Measurements from ENCODE around the gene AKAP8L. TPM values are rescaled to one million over a fixed set of nuclear protein-coding genes. Genes with fewer than 3 reads are reported as not detected.
A peak's percentile ranks its signal among the peaks of the same experiment; 100 is the strongest.

Gene AKAP8L
- total and polyA plus RNA-seq, 2 donors (not counting 1 experiment from before 2014, with no cell fraction given) = 184 to 211 TPM

DNA sequence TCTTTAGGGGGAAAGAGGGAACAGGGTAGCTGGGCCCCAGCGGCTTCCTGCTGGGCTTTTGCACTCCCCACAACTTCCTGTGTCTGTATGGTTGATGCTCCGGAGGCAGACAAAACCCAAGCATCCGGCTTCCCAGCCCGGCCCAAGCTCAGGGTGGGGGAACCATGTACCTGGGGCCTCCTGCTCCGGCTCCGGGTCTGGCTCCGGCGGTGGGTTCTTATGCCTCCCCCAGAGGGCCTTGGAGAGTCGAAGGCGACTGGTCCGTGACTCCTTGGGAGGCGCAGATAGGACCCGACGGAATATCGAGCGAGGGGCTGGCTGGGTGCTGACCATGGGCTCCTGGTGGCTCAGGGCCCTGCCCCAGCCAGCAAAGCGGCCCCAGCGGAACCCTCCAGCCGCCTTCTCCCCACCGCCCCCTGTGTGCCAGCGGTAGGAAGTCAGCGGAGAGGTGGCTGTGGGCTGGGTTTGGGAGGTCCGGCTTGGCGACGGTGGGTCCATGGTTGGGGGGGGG lies 45.1 kb upstream of the AKAP8L start:
- Histone ChIP-seq H3K4me3 (ENCODE audit: control extremely low read depth in 1 of 5, extremely low read depth in 1 of 5, insufficient read depth in 1 of 5, low read depth in 2 of 5, low read length in 4 of 5) (peak overlapping the region; percentile 67 to 91 (median 81)), H4K20me1 (ENCODE audit: control insufficient read depth, insufficient read depth, low read length, poor library complexity, severe bottlenecking) (peaks cover 28% of the 10 kb centered on the region), H3K9me3 (ENCODE audit: control extremely low read depth in 1 of 3, control insufficient read depth in 2 of 3, insufficient read depth in 1 of 3, low read length in 2 of 3) (no peaks in the 10 kb centered on the region), H3K27me3 (replicated peaks in 1 of 4; ENCODE audit: control extremely low read depth in 1 of 4, control insufficient read depth in 3 of 4, insufficient read depth in 4 of 4, low read length in 3 of 4) (peaks cover 0 to 5% (median 3%) of the 10 kb centered on the region in 4 experiments), H3K4me2 (replicated peaks; ENCODE audit: low read depth, low read length, poor library complexity, severe bottlenecking) (peak overlapping the region; percentile 84), H3K9ac (ENCODE audit: low read length) (peak overlapping the region; percentile 92), H2AFZ (ENCODE audit: insufficient read depth, low read depth, low read length, poor library complexity, severe bottlenecking) (peak overlapping the region; percentile 81), H3K79me2 (ENCODE audit: control insufficient read depth, insufficient read depth, low read length) (peaks cover 62% of the 10 kb centered on the region), H3K27ac (ENCODE audit: low read length in 2 of 2) (peak overlapping the region; percentile 65 to 95), H3K4me1 (ENCODE audit: control insufficient read depth in 2 of 2, insufficient read depth in 2 of 2, low read length in 2 of 2) (peaks cover 29 to 48% of the 10 kb centered on the region in 2 donors), H3K36me3 (replicated peaks in 1 of 2; ENCODE audit: control extremely low read depth in 1 of 2, control insufficient read depth in 1 of 2, extremely low read depth in 1 of 2, insufficient read depth in 2 of 2, low read length in 1 of 2) (peaks cover 6 to 29% of the 10 kb centered on the region in 2 experiments)
- WGBS (ENCODE audit: insufficient coverage) = under 1% methylated on average over 15 of the region's 25 CpGs
- POLR2A ChIA-PET = interaction anchor here (1.0 kb wide), 1 partner anchor 31 kb away, joined by 3 read pairs; no protein-coding TSS in a partner anchor
- peak overlapping the region; percentile 94 for H3K27ac Mint-ChIP-seq
- ATAC-seq (ENCODE audit: low read depth) = peak; percentile 84
- peak; percentile 77 for DNase-seq
- intact Hi-C loops (cut with micrococcal nuclease) = loop anchor here (1.0 to 2.0 kb wide), 4 partner anchors 13 to 92 kb away; no protein-coding TSS in a partner anchor
- peaks cover 41% of the 10 kb centered on the region for H3K4me1 Mint-ChIP-seq
- CTCF ChIA-PET = interaction anchor here (1.1 to 2.7 kb wide), 6 partner anchors 12 to 91 kb away, joined by 3 to 13 read pairs (median 6); partner anchors contain the start of gene AKAP8L
- peak overlapping the region; percentile 95 for H3K4me3 Mint-ChIP-seq
- H3K27me3 Mint-ChIP-seq = peaks cover 5% of the 10 kb centered on the region
- H3K9me3 Mint-ChIP-seq (ENCODE audit: insufficient read depth) = no peaks in the 10 kb centered on the region
- TF ChIP-seq, protein P1, sequence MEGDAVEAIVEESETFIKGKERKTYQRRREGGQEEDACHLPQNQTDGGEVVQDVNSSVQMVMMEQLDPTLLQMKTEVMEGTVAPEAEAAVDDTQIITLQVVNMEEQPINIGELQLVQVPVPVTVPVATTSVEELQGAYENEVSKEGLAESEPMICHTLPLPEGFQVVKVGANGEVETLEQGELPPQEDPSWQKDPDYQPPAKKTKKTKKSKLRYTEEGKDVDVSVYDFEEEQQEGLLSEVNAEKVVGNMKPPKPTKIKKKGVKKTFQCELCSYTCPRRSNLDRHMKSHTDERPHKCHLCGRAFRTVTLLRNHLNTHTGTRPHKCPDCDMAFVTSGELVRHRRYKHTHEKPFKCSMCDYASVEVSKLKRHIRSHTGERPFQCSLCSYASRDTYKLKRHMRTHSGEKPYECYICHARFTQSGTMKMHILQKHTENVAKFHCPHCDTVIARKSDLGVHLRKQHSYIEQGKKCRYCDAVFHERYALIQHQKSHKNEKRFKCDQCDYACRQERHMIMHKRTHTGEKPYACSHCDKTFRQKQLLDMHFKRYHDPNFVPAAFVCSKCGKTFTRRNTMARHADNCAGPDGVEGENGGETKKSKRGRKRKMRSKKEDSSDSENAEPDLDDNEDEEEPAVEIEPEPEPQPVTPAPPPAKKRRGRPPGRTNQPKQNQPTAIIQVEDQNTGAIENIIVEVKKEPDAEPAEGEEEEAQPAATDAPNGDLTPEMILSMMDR (IDR thresholded peaks at IDR 0.05) = no peak
- TF ChIP-seq EZH2 (IDR thresholded peaks at IDR 0.05; ENCODE audit: borderline replicate concordance, insufficient read depth, low read depth, low read length, poor library complexity, severe bottlenecking) = no peak

DNA sequence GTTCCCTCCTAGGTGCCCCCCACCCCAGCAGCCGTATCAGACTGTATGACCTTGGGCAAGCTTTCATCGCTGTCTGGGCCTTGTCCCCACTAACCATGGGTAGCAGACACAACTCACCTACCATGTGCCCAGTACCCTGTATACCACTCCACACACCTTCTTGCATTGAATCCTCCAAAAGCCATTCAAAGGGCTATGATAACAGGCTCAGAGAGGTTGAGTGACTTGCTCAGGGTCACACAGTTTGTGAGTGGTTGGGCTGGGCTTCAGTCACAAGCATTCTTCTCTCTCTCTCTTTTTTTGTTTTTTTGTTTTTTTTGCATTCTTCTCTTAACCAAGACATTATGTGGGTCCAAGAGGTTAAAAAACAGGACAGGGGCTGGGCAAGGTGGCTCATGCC lies 42.9 kb upstream of the AKAP8L start:
- TF ChIP-seq, protein P1 (IDR thresholded peaks at IDR 0.05) = no peak
- TF ChIP-seq EZH2 (IDR thresholded peaks at IDR 0.05; ENCODE audit: borderline replicate concordance, insufficient read depth, low read depth, low read length, poor library complexity, severe bottlenecking) = no peak
- DNase-seq (no peak), ATAC-seq (ENCODE audit: low read depth) (no peak)
- no peak overlapping the region for H3K4me3 ChIP-seq (ENCODE audit: control extremely low read depth in 1 of 5, extremely low read depth in 1 of 5, insufficient read depth in 1 of 5, low read depth in 2 of 5, low read length in 4 of 5)
- H3K4me1 Mint-ChIP-seq = peaks cover 26% of the 10 kb centered on the region
- no peaks in the 10 kb centered on the region for H3K9me3 Mint-ChIP-seq (ENCODE audit: insufficient read depth)
- ChIA-PET CTCF (interaction anchor here (1.3 kb wide), 1 partner anchor 41 kb away, joined by 3 read pairs; no protein-coding TSS in a partner anchor), POLR2A (no interaction called here)
- peak overlapping the region; percentile 26 for H3K27ac Mint-ChIP-seq
- H3K4me3 Mint-ChIP-seq = no peak overlapping the region
- H3K4me1 ChIP-seq (ENCODE audit: control insufficient read depth in 2 of 2, insufficient read depth in 2 of 2, low read length in 2 of 2) = peaks cover 20 to 38% of the 10 kb centered on the region in 2 donors
- H3K36me3 ChIP-seq (replicated peaks in 1 of 2; ENCODE audit: control extremely low read depth in 1 of 2, control insufficient read depth in 1 of 2, extremely low read depth in 1 of 2, insufficient read depth in 2 of 2, low read length in 1 of 2) = peaks cover 6 to 42% of the 10 kb centered on the region in 2 experiments
- intact Hi-C loops (cut with micrococcal nuclease) = no loop called here
- H3K27me3 ChIP-seq (replicated peaks in 1 of 4; ENCODE audit: control extremely low read depth in 1 of 4, control insufficient read depth in 3 of 4, insufficient read depth in 4 of 4, low read length in 3 of 4) = no peaks in the 10 kb centered on the region
- H3K9ac ChIP-seq (ENCODE audit: low read length) = no peak overlapping the region
- no peak overlapping the region for H2AFZ ChIP-seq (ENCODE audit: insufficient read depth, low read depth, low read length, poor library complexity, severe bottlenecking)
- 100% methylated on average over 2 of the region's 2 CpGs for WGBS (ENCODE audit: insufficient coverage)
- no peaks in the 10 kb centered on the region for H3K9me3 ChIP-seq (ENCODE audit: control extremely low read depth in 1 of 3, control insufficient read depth in 2 of 3, insufficient read depth in 1 of 3, low read length in 2 of 3)
- H4K20me1 ChIP-seq (ENCODE audit: control insufficient read depth, insufficient read depth, low read length, poor library complexity, severe bottlenecking) = peaks cover 38% of the 10 kb centered on the region
- H3K4me2 ChIP-seq (replicated peaks; ENCODE audit: low read depth, low read length, poor library complexity, severe bottlenecking) = no peak overlapping the region
- H3K27ac ChIP-seq (ENCODE audit: low read length in 2 of 2) = peak overlapping the region in 1 of 2 donors; percentile 40
- peaks cover 51% of the 10 kb centered on the region for H3K79me2 ChIP-seq (ENCODE audit: control insufficient read depth, insufficient read depth, low read length)
- no peaks in the 10 kb centered on the region for H3K27me3 Mint-ChIP-seq
